HEK293T (cell line): ENCODE data around the gene PSG4.
"Not testable (repeated sequence)": the region's sequence is repeated elsewhere in the genome, so short reads cannot be mapped to it uniquely, and the experiment has no call there.

Experiments
- ARNT ChIP-seq: fragments of 450-650 bp; IDR thresholded peaks from 2 replicates; pipeline ENCODE4 v1.6.1; 2017; ENCODE audit warnings: mild to moderate bottlenecking
- BHLHE40 ChIP-seq: fragments of 450-650 bp; IDR thresholded peaks from 2 replicates; pipeline ENCODE4 v1.6.1; 2016; ENCODE audit warnings: mild to moderate bottlenecking, moderate library complexity, borderline replicate concordance
- CTBP1 ChIP-seq: fragments of 450-650 bp; IDR thresholded peaks from 2 replicates; pipeline ENCODE4 v1.6.1; 2016; ENCODE audit warnings: borderline replicate concordance
- ELF4 ChIP-seq: fragments of 450-650 bp; IDR thresholded peaks from 2 replicates; pipeline ENCODE4 v1.6.1; 2017; ENCODE audit warnings: antibody characterized with exemption
- FOXA1 ChIP-seq: fragments of 450-650 bp; IDR thresholded peaks from 2 replicates; pipeline ENCODE4 v1.6.1; 2016; ENCODE audit warnings: mild to moderate bottlenecking
- FOXK2 ChIP-seq: fragments of 450-650 bp; IDR thresholded peaks from 2 replicates; pipeline ENCODE4 v1.6.1; 2016; ENCODE audit warnings: mild to moderate bottlenecking
- FOXM1 ChIP-seq: fragments of 450-650 bp; IDR thresholded peaks from 2 replicates; pipeline ENCODE4 v1.6.1; 2017; ENCODE audit warnings: mild to moderate bottlenecking, borderline replicate concordance
- HDGF ChIP-seq: fragments of 450-650 bp; IDR thresholded peaks from 2 replicates; pipeline ENCODE4 v1.6.1; 2017; ENCODE audit warnings: antibody characterized with exemption, borderline replicate concordance
- L3MBTL2 ChIP-seq: fragments of 450-650 bp; conservative IDR thresholded peaks from 2 replicates; pipeline ENCODE4 v1.6.1; 2016; ENCODE audit warnings: mild to moderate bottlenecking
- NFRKB ChIP-seq: fragments of 450-650 bp; IDR thresholded peaks from 2 replicates; pipeline ENCODE4 v1.6.1; 2016; ENCODE audit warnings: mild to moderate bottlenecking, moderate library complexity
- PKNOX1 ChIP-seq: fragments of 450-650 bp; IDR thresholded peaks from 2 replicates; pipeline ENCODE4 v1.6.1; 2016
- SP1 ChIP-seq: fragments of 450-650 bp; IDR thresholded peaks from 2 replicates; pipeline ENCODE4 v1.6.1; 2017
- SUZ12 ChIP-seq: fragments of 450-650 bp; IDR thresholded peaks from 2 replicates; pipeline ENCODE4 v1.6.1; 2016; ENCODE audit warnings: mild to moderate bottlenecking
- TARDBP ChIP-seq: fragments of 450-650 bp; IDR thresholded peaks from 2 replicates; pipeline ENCODE4 v1.6.1; 2016

- not testable (repeated sequence) for TF ChIP-seq BHLHE40, ELF4, NFRKB, PKNOX1, SP1, L3MBTL2, ARNT, HDGF, TARDBP, CTBP1, FOXK2, SUZ12, FOXA1, FOXM1
Measured at GRCh38 chr19:43179569-43180147, 25.8 kb downstream of the PSG4 start.
